ENCODE measurements around the gene UBE2G2. TPM values are rescaled to one million over a fixed set of nuclear protein-coding genes. Genes with fewer than 3 reads are reported as not detected.
A peak's percentile ranks its signal among the peaks of the same experiment; 100 is the strongest.

UBE2G2 gene
- total and polyA plus RNA-seq, 3 donors from 2014 or later: 38.9 to 82.8 (median 73.6) TPM

DNA sequence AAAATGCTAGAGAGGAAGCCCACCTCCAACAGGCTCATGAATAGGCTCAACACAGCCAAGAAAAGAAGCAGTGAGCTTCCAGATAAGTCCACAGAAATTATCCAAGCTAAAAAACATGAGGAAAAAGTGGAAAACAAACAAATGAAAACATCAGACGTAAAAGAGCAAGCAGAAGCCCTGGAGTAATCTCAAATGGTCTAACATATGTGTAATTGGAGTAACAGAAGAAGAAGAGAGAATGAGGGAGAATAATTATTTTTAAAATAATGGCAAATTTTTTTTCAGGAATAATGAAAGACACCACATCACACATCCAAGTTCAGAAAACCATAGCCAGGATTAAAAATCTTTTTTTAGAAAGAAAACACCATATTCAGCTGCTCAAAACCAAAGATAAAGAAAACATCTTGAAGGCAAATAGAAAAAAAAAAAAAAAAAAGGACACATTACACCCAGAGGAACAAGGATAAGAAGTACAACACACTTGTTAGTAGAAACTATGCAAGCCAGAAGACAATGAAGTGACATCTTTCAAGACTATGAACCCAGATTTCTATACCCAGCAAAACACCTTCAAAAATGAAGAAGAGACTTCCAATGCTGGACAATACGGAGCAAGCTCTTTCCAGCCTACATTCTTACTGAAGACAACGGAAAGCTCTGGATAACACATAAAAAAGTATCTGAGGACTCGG, 26.9 kb upstream of the UBE2G2 start:
- Histone ChIP-seq H3K4me3 (no peak overlapping the region), H3K27me3 (no peaks in the 10 kb centered on the region), H3K27ac (no peak overlapping the region), H3K9me3 (no peaks in the 10 kb centered on the region), H3K36me3 (ENCODE audit: low read depth, missing control alignments) (no peaks in the 10 kb centered on the region), H3K4me1 (no peaks in the 10 kb centered on the region)
- no peak for TF ChIP-seq POLR2A (IDR thresholded peaks at IDR 0.05)
- TF ChIP-seq, protein P1, sequence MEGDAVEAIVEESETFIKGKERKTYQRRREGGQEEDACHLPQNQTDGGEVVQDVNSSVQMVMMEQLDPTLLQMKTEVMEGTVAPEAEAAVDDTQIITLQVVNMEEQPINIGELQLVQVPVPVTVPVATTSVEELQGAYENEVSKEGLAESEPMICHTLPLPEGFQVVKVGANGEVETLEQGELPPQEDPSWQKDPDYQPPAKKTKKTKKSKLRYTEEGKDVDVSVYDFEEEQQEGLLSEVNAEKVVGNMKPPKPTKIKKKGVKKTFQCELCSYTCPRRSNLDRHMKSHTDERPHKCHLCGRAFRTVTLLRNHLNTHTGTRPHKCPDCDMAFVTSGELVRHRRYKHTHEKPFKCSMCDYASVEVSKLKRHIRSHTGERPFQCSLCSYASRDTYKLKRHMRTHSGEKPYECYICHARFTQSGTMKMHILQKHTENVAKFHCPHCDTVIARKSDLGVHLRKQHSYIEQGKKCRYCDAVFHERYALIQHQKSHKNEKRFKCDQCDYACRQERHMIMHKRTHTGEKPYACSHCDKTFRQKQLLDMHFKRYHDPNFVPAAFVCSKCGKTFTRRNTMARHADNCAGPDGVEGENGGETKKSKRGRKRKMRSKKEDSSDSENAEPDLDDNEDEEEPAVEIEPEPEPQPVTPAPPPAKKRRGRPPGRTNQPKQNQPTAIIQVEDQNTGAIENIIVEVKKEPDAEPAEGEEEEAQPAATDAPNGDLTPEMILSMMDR (IDR thresholded peaks at IDR 0.05): no peak
- no peak for DNase-seq
- intact Hi-C loops (cut with DNase I; ENCODE audit: low total_unique reads): no loop called here
- WGBS, 2 donors: 92 to 94% methylated on average over 4 of the region's 4 CpGs

DNA sequence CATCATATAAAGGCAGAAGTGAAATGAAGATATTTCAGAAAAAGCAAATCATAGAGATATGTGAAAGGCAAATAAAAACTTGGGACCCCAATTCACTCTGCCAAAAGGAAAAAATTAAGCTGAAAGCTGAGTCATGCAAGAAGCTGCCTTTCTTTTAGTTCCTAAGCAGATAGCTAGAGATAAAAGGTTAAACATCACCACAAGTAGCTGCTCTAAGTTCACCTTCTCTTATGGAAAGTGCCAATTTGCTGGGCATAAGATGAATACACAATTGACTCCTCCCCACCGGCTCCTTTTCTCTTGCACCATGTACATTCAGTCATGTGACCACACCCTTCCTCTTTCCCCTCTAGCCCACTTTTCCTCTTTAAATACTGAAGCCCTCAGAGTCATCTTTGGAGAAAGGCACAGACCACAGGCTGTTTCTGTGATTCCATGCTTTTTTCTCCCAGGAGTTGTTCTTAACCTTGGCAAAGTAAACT, 21.6 kb upstream of the UBE2G2 start:
- Histone ChIP-seq H3K9me3 (no peaks in the 10 kb centered on the region), H3K27me3 (no peaks in the 10 kb centered on the region), H3K27ac (no peak overlapping the region), H3K36me3 (ENCODE audit: low read depth, missing control alignments) (no peaks in the 10 kb centered on the region), H3K4me1 (peaks cover 3% of the 10 kb centered on the region), H3K4me3 (no peak overlapping the region)
- intact Hi-C loops (cut with DNase I; ENCODE audit: low total_unique reads): no loop called here
- TF ChIP-seq, protein P1 (IDR thresholded peaks at IDR 0.05): no peak
- no peak for TF ChIP-seq POLR2A (IDR thresholded peaks at IDR 0.05)
- 89 to 97% methylated on average over 1 of the region's 1 CpG for WGBS, 2 donors
- no peak for DNase-seq

DNA sequence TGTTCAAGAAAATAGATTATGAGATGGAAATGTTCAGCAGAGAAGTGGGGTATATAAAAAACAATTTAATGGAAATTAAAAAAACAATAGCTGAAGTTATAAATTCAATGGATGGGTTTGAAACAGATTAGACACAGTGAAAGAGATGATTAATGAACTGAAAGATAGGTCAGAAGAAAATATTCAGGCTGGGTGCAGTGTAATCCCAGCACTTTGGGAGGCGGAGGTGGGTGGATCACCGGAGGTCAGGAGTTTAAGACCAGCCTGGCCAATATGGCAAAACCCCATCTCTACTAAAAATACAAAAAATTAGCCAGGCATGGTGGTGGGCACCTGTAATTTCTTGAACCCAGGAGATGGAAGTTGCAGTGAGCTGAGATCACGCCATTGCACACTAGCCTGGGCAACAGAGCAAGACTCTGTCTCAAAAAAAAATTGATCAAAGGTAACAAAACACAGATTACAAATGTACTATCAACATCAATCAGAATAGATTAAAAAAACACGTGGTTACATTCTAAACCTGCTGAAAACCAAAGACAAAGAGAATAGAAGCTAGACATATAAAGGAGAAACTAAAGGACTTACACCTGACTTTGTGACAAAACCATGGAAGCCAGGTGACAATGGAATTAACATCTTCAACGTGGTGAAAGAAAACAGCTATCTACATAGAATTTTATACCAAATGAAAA, 21.0 kb upstream of the UBE2G2 start:
- no peak overlapping the region for H3K4me3 ChIP-seq
- intact Hi-C loops (cut with DNase I; ENCODE audit: low total_unique reads): no loop called here
- 71 to 75% methylated on average over 5 of the region's 5 CpGs for WGBS, 2 donors
- peaks cover 3% of the 10 kb centered on the region for H3K4me1 ChIP-seq
- no peak for DNase-seq
- no peaks in the 10 kb centered on the region for H3K36me3 ChIP-seq (ENCODE audit: low read depth, missing control alignments)
- no peaks in the 10 kb centered on the region for H3K9me3 ChIP-seq
- H3K27me3 ChIP-seq: no peaks in the 10 kb centered on the region
- no peak for TF ChIP-seq POLR2A (IDR thresholded peaks at IDR 0.05)
- TF ChIP-seq, protein P1 (IDR thresholded peaks at IDR 0.05): no peak
- H3K27ac ChIP-seq: no peak overlapping the region

DNA sequence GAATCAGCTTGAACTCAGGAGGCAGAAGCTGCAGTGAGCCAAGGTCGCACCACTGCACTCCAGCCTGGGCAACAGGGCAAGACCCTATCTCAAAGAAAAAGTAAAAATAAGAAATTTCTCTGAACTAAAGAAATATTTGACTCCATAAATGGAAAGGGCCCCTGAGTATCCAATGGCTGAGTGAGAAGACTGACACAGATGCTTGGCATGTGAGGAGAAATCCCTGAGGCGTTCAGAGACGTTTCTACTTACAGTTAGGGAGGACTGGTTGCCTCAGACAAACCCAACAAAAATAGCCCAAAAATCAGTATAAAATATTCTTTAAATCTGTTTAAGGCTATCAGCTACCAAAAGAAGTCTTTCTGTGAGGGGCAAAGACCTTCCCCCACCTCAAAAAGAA, 19.2 kb upstream of the UBE2G2 start:
- no peaks in the 10 kb centered on the region for H3K36me3 ChIP-seq (ENCODE audit: low read depth, missing control alignments)
- DNase-seq: no peak
- intact Hi-C loops (cut with DNase I; ENCODE audit: low total_unique reads): no loop called here
- H3K4me1 ChIP-seq: peaks cover 12% of the 10 kb centered on the region
- H3K27ac ChIP-seq: no peak overlapping the region
- no peaks in the 10 kb centered on the region for H3K9me3 ChIP-seq
- H3K4me3 ChIP-seq: no peak overlapping the region
- H3K27me3 ChIP-seq: no peaks in the 10 kb centered on the region
- WGBS, 2 donors: 67 to 85% methylated on average over 3 of the region's 3 CpGs
- TF ChIP-seq, protein P1 (IDR thresholded peaks at IDR 0.05): no peak
- TF ChIP-seq POLR2A (IDR thresholded peaks at IDR 0.05): peak; percentile 3
